DOHH2 (cell line): ENCODE measurements around the gene PSORS1C2.

Experiments
- H3F3A ChIP-seq: fragments of 200-600 bp; sonication (generic), shearing (Covaris generic); 2 replicates; pipeline ENCODE4 v1.6.0; 2016; ENCODE audit warnings: antibody characterized with exemption, mild to moderate bottlenecking; ENCODE audit not compliant: control insufficient read depth, insufficient read depth
- H3K27ac ChIP-seq: fragments of 200-600 bp; sonication (generic); 2 replicates; pipeline ENCODE4 v1.5.1; 2014; ENCODE audit warnings: low read depth, mild to moderate bottlenecking, low read length, moderate library complexity
- H3K27me3 ChIP-seq: fragments of 200-600 bp; sonication (generic); 2 replicates; pipeline ENCODE4 v1.6.1; 2014; ENCODE audit warnings: mild to moderate bottlenecking, low read length, mixed read lengths; ENCODE audit not compliant: control insufficient read depth
- H3K36me3 ChIP-seq: fragments of 200-600 bp; sonication (generic); 2 replicates; pipeline ENCODE4 v1.6.1; 2014; ENCODE audit warnings: mild to moderate bottlenecking, low read length, moderate library complexity, mixed read lengths; ENCODE audit not compliant: control insufficient read depth
- H3K4me1 ChIP-seq: fragments of 200-600 bp; sonication (generic); 2 replicates; pipeline ENCODE4 v1.6.1; 2014; ENCODE audit warnings: mild to moderate bottlenecking, low read length, mixed read lengths; ENCODE audit not compliant: control insufficient read depth
- H3K4me2 ChIP-seq: fragments of 200-600 bp; sonication (generic); 2 replicates; pipeline ENCODE4 v1.6.0; 2014; ENCODE audit warnings: mild to moderate bottlenecking, low read length, moderate library complexity
- H3K4me3 ChIP-seq: fragments of 200-600 bp; sonication (generic); 2 replicates; pipeline ENCODE4 v1.5.1; 2014; ENCODE audit warnings: mild to moderate bottlenecking, low read length, mixed read lengths
- H3K79me2 ChIP-seq: fragments of 200-600 bp; sonication (generic); 2 replicates; pipeline ENCODE4 v1.6.1; 2014; ENCODE audit warnings: mild to moderate bottlenecking, low read length, mixed read lengths; ENCODE audit not compliant: control insufficient read depth
- H3K9me2 ChIP-seq: fragments of 200-600 bp; sonication (generic); replicated peaks from 2 replicates; pipeline ENCODE4 v1.6.1; 2014; ENCODE audit warnings: mild to moderate bottlenecking, low read length, mixed read lengths; ENCODE audit not compliant: control insufficient read depth
- H3K9me3 ChIP-seq: fragments of 200-600 bp; sonication (generic); 2 replicates; pipeline ENCODE4 v1.6.1; 2014; ENCODE audit warnings: antibody characterized with exemption, low read length, mixed read lengths; ENCODE audit not compliant: control insufficient read depth, insufficient read depth
- H4K20me1 ChIP-seq: fragments of 200-600 bp; sonication (generic); 2 replicates; pipeline ENCODE4 v1.6.0; 2014; ENCODE audit warnings: low read depth, mild to moderate bottlenecking, antibody characterized with exemption, low read length, moderate library complexity; ENCODE audit not compliant: control insufficient read depth, insufficient read depth
- CTCF ChIP-seq: fragments of 200-600 bp; sonication (generic); IDR thresholded peaks from one replicate; pipeline ENCODE4 v1.5.1; 2014; ENCODE audit warnings: antibody characterized with exemption, mild to moderate bottlenecking, low read depth, low read length; ENCODE audit not compliant: poor library complexity, severe bottlenecking
- EZH2phosphoT487 ChIP-seq: fragments of 200-600 bp; sonication (generic); IDR thresholded peaks from 2 replicates; pipeline ENCODE4 v1.6.1; 2017; ENCODE audit warnings: borderline replicate concordance, mild to moderate bottlenecking, antibody characterized with exemption, low read length, moderate library complexity, mixed read lengths

The PSORS1C2 gene

GRCh38 chr6:31180500-31180899 is 41.6 kb upstream of the PSORS1C2 start:
- no peak overlapping the region for H3K27ac ChIP-seq
- H3K36me3 ChIP-seq, result no peaks in the 10 kb centered on the region
- peaks cover 8% of the 10 kb centered on the region for H3K4me1 ChIP-seq
- no peak overlapping the region for H3K4me2 ChIP-seq
- H3F3A ChIP-seq, result no peaks in the 10 kb centered on the region
- no peaks in the 10 kb centered on the region for H3K79me2 ChIP-seq
- no peak for TF ChIP-seq EZH2phosphoT487
- TF ChIP-seq CTCF, result no peak
- no peak overlapping the region for H3K4me3 ChIP-seq
- H3K9me2 ChIP-seq, result no peaks in the 10 kb centered on the region
- no peaks in the 10 kb centered on the region for H3K27me3 ChIP-seq
- H4K20me1 ChIP-seq, result no peaks in the 10 kb centered on the region
- H3K9me3 ChIP-seq, result no peaks in the 10 kb centered on the region

GRCh38 chr6:31179896-31180295 is 41.0 kb upstream of the PSORS1C2 start:
- no peak overlapping the region for H3K4me2 ChIP-seq
- H3K9me2 ChIP-seq, result no peaks in the 10 kb centered on the region
- H3K4me1 ChIP-seq, result peaks cover 8% of the 10 kb centered on the region
- no peaks in the 10 kb centered on the region for H3F3A ChIP-seq
- H4K20me1 ChIP-seq, result no peaks in the 10 kb centered on the region
- H3K36me3 ChIP-seq, result no peaks in the 10 kb centered on the region
- no peak overlapping the region for H3K4me3 ChIP-seq
- TF ChIP-seq CTCF (no peak), EZH2phosphoT487 (no peak)
- no peaks in the 10 kb centered on the region for H3K9me3 ChIP-seq
- H3K27ac ChIP-seq, result no peak overlapping the region
- H3K27me3 ChIP-seq, result no peaks in the 10 kb centered on the region
- no peaks in the 10 kb centered on the region for H3K79me2 ChIP-seq

- no peak overlapping the region for H3K4me3 ChIP-seq
- no peaks in the 10 kb centered on the region for H3K9me2 ChIP-seq
Measured at GRCh38 chr6:31179042-31179386, 40.1 kb upstream of the PSORS1C2 start.

More at GRCh38 chr6:31179042-31179386, 40.1 kb upstream of the PSORS1C2 start:
- Histone ChIP-seq H3K9me3 (no peaks in the 10 kb centered on the region), H3K4me2 (no peak overlapping the region), H3K79me2 (no peaks in the 10 kb centered on the region), H3K27me3 (no peaks in the 10 kb centered on the region), H3K27ac (no peak overlapping the region), H3K4me1 (peaks cover 8% of the 10 kb centered on the region), H3F3A (no peaks in the 10 kb centered on the region), H3K36me3 (no peaks in the 10 kb centered on the region), H4K20me1 (no peaks in the 10 kb centered on the region)
- no peak for TF ChIP-seq CTCF
- no peak for TF ChIP-seq EZH2phosphoT487
